ENCODE data around the gene EIF4EBP2.

GRCh38 chr10:70437721-70438120, 33.8 kb downstream of the EIF4EBP2 start:
- TF ChIP-seq, protein P1, sequence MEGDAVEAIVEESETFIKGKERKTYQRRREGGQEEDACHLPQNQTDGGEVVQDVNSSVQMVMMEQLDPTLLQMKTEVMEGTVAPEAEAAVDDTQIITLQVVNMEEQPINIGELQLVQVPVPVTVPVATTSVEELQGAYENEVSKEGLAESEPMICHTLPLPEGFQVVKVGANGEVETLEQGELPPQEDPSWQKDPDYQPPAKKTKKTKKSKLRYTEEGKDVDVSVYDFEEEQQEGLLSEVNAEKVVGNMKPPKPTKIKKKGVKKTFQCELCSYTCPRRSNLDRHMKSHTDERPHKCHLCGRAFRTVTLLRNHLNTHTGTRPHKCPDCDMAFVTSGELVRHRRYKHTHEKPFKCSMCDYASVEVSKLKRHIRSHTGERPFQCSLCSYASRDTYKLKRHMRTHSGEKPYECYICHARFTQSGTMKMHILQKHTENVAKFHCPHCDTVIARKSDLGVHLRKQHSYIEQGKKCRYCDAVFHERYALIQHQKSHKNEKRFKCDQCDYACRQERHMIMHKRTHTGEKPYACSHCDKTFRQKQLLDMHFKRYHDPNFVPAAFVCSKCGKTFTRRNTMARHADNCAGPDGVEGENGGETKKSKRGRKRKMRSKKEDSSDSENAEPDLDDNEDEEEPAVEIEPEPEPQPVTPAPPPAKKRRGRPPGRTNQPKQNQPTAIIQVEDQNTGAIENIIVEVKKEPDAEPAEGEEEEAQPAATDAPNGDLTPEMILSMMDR (IDR thresholded peaks at IDR 0.05): no peak
- no peak for TF ChIP-seq POLR2A (IDR thresholded peaks at IDR 0.05)
